Fibroblast of lung (primary cell): ENCODE data around the gene ANKRD13D. TPM values are rescaled to one million over a fixed set of nuclear protein-coding genes. Genes with fewer than 3 reads are reported as not detected.

Source experiments
- DNase-seq, 2 donors: peaks; one replicate each; pipeline versions ENCODE4 v3.0.0 to v3.0.0-alpha.2; 2010; ENCODE audit warnings: low read depth in 2 of 2
- H2AFZ ChIP-seq: 2 replicates; pipeline ENCODE4 v1.5.1; 2012; ENCODE audit warnings: low read length, control low read depth, inconsistent platforms
- H3K27ac ChIP-seq: 2 replicates; pipeline ENCODE4 v1.5.1; 2011; ENCODE audit warnings: low read length, control low read depth; ENCODE audit not compliant: insufficient read depth
- H3K27me3 ChIP-seq: 2 replicates; pipeline ENCODE4 v1.5.1; 2011; ENCODE audit warnings: mild to moderate bottlenecking, low read length; ENCODE audit not compliant: control insufficient read depth, insufficient read depth
- H3K36me3 ChIP-seq: 2 replicates; pipeline ENCODE4 v1.5.1; 2011; ENCODE audit warnings: low read length; ENCODE audit not compliant: control insufficient read depth, insufficient read depth
- H3K4me1 ChIP-seq: 2 replicates; pipeline ENCODE4 v1.5.1; 2011; ENCODE audit warnings: low read length; ENCODE audit not compliant: control insufficient read depth, insufficient read depth; ENCODE audit errors: extremely low read depth
- H3K4me2 ChIP-seq: 2 replicates; pipeline ENCODE4 v1.5.1; 2011; ENCODE audit warnings: low read length, control low read depth; ENCODE audit not compliant: insufficient read depth; ENCODE audit errors: extremely low read depth
- H3K4me3 ChIP-seq, 4 experiments: fragments of 200-600 bp in 1 of 4; sonication (generic) in 1 of 4; replicated peaks in 1 of 4; 2 replicates each; pipeline ENCODE4 v1.5.1; 2011 to 2016; ENCODE audit warnings: low read length in 4 of 4, low read depth in 3 of 4, mild to moderate bottlenecking in 3 of 4, control low read depth in 2 of 4, inconsistent platforms in 1 of 4, mixed read lengths in 1 of 4; ENCODE audit not compliant: insufficient read depth in 1 of 4; ENCODE audit errors: control extremely low read depth in 1 of 4
- H3K79me2 ChIP-seq: 2 replicates; pipeline ENCODE4 v1.5.1; 2012; ENCODE audit warnings: mild to moderate bottlenecking, low read length, inconsistent platforms; ENCODE audit not compliant: control insufficient read depth, insufficient read depth
- H3K9ac ChIP-seq: 2 replicates; pipeline ENCODE4 v1.5.1; 2011; ENCODE audit warnings: mild to moderate bottlenecking, low read length, control low read depth; ENCODE audit not compliant: insufficient read depth
- H3K9me3 ChIP-seq: 2 replicates; pipeline ENCODE4 v1.5.1; 2012; ENCODE audit warnings: low read depth, low read length; ENCODE audit not compliant: control insufficient read depth, insufficient read depth
- H4K20me1 ChIP-seq: 2 replicates; pipeline ENCODE4 v1.5.1; 2011; ENCODE audit warnings: low read length; ENCODE audit not compliant: control insufficient read depth, insufficient read depth; ENCODE audit errors: extremely low read depth
- EZH2 ChIP-seq: IDR thresholded peaks from 2 replicates; pipeline ENCODE4 v1.5.1; 2012; ENCODE audit warnings: low read length, control low read depth, mild to moderate bottlenecking; ENCODE audit errors: missing control alignments
- polyA plus RNA-seq, 2 donors: library from polyadenylated mRNA; depleted of rRNA in 1 of 2; stranded (reverse) in 1 of 2; unstranded in 1 of 2; fragments of >200 nt; gene quantifications; 2 replicates each; pipeline ENCODE4 v1.2.1, GENCODE V29; 2011 to 2012; ENCODE audit warnings: missing spikeins in 1 of 2
- total RNA-seq: library from RNA; depleted of rRNA; stranded (reverse); fragments of >200 nt; gene quantifications from 2 replicates; pipeline ENCODE4 v1.2.1, GENCODE V29; 2014
- TF ChIP-seq, protein P1 (sequence below), 2 donors: IDR thresholded peaks in 1 of 2; conservative IDR thresholded peaks in 1 of 2; 1 replicate in 1 of 2; 2 replicates in 1 of 2; pipeline ENCODE4 v1.5.1; 2011 to 2012; ENCODE audit warnings: low read length in 2 of 2, control low read depth in 1 of 2, inconsistent platforms in 1 of 2, low read depth in 1 of 2, mild to moderate bottlenecking in 1 of 2

ANKRD13D gene
- total and polyA plus RNA-seq, 2 donors (not counting 1 experiment from before 2014, with no cell fraction given): 11.5 to 45.4 TPM

GRCh38 chr11:67268081-67268961 is 20.8 kb upstream of the ANKRD13D start:
- Histone ChIP-seq H4K20me1 (no peaks in the 10 kb centered on the region), H3K36me3 (peaks cover 12% of the 10 kb centered on the region), H3K9me3 (no peaks in the 10 kb centered on the region), H3K4me1 (peaks cover 40% of the 10 kb centered on the region), H3K9ac (no peak overlapping the region), H3K79me2 (peaks cover 64% of the 10 kb centered on the region), H3K27ac (no peak overlapping the region), H3K4me3 (peak overlapping the region; percentile 69 to 93 (median 78)), H2AFZ (no peak overlapping the region), H3K27me3 (no peaks in the 10 kb centered on the region), H3K4me2 (peak overlapping the region; percentile 99)
- TF ChIP-seq, protein P1, sequence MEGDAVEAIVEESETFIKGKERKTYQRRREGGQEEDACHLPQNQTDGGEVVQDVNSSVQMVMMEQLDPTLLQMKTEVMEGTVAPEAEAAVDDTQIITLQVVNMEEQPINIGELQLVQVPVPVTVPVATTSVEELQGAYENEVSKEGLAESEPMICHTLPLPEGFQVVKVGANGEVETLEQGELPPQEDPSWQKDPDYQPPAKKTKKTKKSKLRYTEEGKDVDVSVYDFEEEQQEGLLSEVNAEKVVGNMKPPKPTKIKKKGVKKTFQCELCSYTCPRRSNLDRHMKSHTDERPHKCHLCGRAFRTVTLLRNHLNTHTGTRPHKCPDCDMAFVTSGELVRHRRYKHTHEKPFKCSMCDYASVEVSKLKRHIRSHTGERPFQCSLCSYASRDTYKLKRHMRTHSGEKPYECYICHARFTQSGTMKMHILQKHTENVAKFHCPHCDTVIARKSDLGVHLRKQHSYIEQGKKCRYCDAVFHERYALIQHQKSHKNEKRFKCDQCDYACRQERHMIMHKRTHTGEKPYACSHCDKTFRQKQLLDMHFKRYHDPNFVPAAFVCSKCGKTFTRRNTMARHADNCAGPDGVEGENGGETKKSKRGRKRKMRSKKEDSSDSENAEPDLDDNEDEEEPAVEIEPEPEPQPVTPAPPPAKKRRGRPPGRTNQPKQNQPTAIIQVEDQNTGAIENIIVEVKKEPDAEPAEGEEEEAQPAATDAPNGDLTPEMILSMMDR (conservative IDR thresholded peaks at IDR 0.05 in 1 of 2, IDR thresholded peaks at IDR 0.05 in 1 of 2; ENCODE audit: low read depth in 1 of 2, low read length in 2 of 2): no peak
- no peak for TF ChIP-seq EZH2
- no peak for DNase-seq

- Histone ChIP-seq H3K27me3 (no peaks in the 10 kb centered on the region), H3K9me3 (no peaks in the 10 kb centered on the region), H3K36me3 (peaks cover 12% of the 10 kb centered on the region), H3K79me2 (peaks cover 66% of the 10 kb centered on the region), H3K27ac (no peak overlapping the region), H3K4me2 (peak overlapping the region; percentile 78), H3K4me3 (peak overlapping the region in 1 of 4 experiments; percentile 7), H3K4me1 (peaks cover 40% of the 10 kb centered on the region), H4K20me1 (no peaks in the 10 kb centered on the region), H3K9ac (no peak overlapping the region), H2AFZ (no peak overlapping the region)
- DNase-seq: no peak
- TF ChIP-seq, protein P1 (conservative IDR thresholded peaks at IDR 0.05 in 1 of 2, IDR thresholded peaks at IDR 0.05 in 1 of 2; ENCODE audit: low read depth in 1 of 2, low read length in 2 of 2): no peak
- no peak for TF ChIP-seq EZH2
Observed at GRCh38 chr11:67268962-67269268, 20.2 kb upstream of the ANKRD13D start.

- Histone ChIP-seq H3K4me3 (peak overlapping the region in 2 of 4 experiments; percentile 15 to 40), H2AFZ (no peak overlapping the region), H3K27me3 (no peaks in the 10 kb centered on the region), H3K4me2 (peak overlapping the region; percentile 78), H3K9ac (no peak overlapping the region), H3K27ac (no peak overlapping the region), H3K79me2 (peaks cover 71% of the 10 kb centered on the region), H3K9me3 (no peaks in the 10 kb centered on the region), H3K36me3 (peaks cover 12% of the 10 kb centered on the region), H4K20me1 (no peaks in the 10 kb centered on the region), H3K4me1 (peaks cover 42% of the 10 kb centered on the region)
- no peak for DNase-seq
- TF ChIP-seq EZH2: no peak
- TF ChIP-seq, protein P1 (conservative IDR thresholded peaks at IDR 0.05 in 1 of 2, IDR thresholded peaks at IDR 0.05 in 1 of 2; ENCODE audit: low read depth in 1 of 2, low read length in 2 of 2): no peak
Observed at GRCh38 chr11:67269401-67270255, 19.5 kb upstream of the ANKRD13D start.
